Endothelial cell of umbilical vein (primary cell): ENCODE results near the gene PRR36. TPM values are rescaled to one million over a fixed set of nuclear protein-coding genes. Genes with fewer than 3 reads are reported as not detected.

Experiments
- BruUV-seq: library from RNA; stranded (reverse); fragments of 400-500 nt; replicated peaks from 2 replicates; lab custom pipeline; 2021; lab: Mats Ljungman, UMichigan
- CTCF ChIA-PET: fragments of 300-600, 350-600 bp; sonication (Branson Sonifier 250); formaldehyde crosslinking; loops from one replicate; lab custom pipeline; 2021; ENCODE audit warnings: antibody characterized with exemption, inconsistent platforms; lab: Charles Lee
- POLR2A ChIA-PET: fragments of 300-600, 350-600 bp; sonication (Branson Sonifier 250); formaldehyde crosslinking; loops from one replicate; lab custom pipeline; 2021; ENCODE audit warnings: antibody characterized with exemption, inconsistent platforms; lab: Charles Lee
- DNase-seq: peaks from one replicate; pipeline ENCODE4 v3.0.0-alpha.2; 2011; ENCODE audit warnings: low read depth, low spot score
- FAIRE-seq: peaks from 2 replicates; lab custom pipeline; 2011; peaks lifted over from hg19 to GRCh38; lab: Jason Lieb, UNC
- H2AFZ ChIP-seq: 2 replicates; pipeline ENCODE4 v1.6.0; 2012; ENCODE audit warnings: low read depth, low read length, control low read depth, inconsistent platforms
- H3K27ac ChIP-seq: 2 replicates; pipeline ENCODE4 v1.5.1; 2011; ENCODE audit warnings: low read depth, mild to moderate bottlenecking, control low read depth, low read length, moderate library complexity; ENCODE audit not compliant: insufficient read depth
- H3K27me3 ChIP-seq, 2 experiments: 2 replicates each; pipeline versions ENCODE4 v1.6.0 to v1.6.1; 2011; ENCODE audit warnings: low read length in 2 of 2, mixed read lengths in 1 of 2; ENCODE audit not compliant: control insufficient read depth in 2 of 2, insufficient read depth in 2 of 2
- H3K36me3 ChIP-seq, 2 experiments: 2 replicates in 1 of 2; 3 replicates in 1 of 2; pipeline ENCODE4 v1.5.1; 2011; ENCODE audit warnings: low read length in 2 of 2, mild to moderate bottlenecking in 1 of 2, moderate library complexity in 1 of 2; ENCODE audit not compliant: control insufficient read depth in 2 of 2, insufficient read depth in 2 of 2; ENCODE audit errors: extremely low read depth in 1 of 2
- H3K4me1 ChIP-seq: 3 replicates; pipeline ENCODE4 v1.5.1; 2011; ENCODE audit warnings: mild to moderate bottlenecking, low read length; ENCODE audit not compliant: control insufficient read depth, insufficient read depth; ENCODE audit errors: extremely low read depth
- H3K4me2 ChIP-seq: 2 replicates; pipeline ENCODE4 v1.6.1; 2011; ENCODE audit warnings: low read length, control low read depth, mixed read lengths; ENCODE audit not compliant: insufficient read depth
- H3K4me3 ChIP-seq, 3 experiments: fragments of 200-600 bp in 1 of 3; sonication (generic), shearing (Covaris generic) in 1 of 3; replicated peaks in 1 of 3; 2 replicates each; pipeline ENCODE4 v1.5.1; 2011 to 2016; ENCODE audit warnings: control low read depth in 3 of 3, low read length in 3 of 3, mild to moderate bottlenecking in 2 of 3, inconsistent platforms in 1 of 3, low read depth in 1 of 3, moderate library complexity in 1 of 3; ENCODE audit not compliant: insufficient read depth in 1 of 3
- H3K79me2 ChIP-seq: 2 replicates; pipeline ENCODE4 v1.6.0; 2012; ENCODE audit warnings: low read length, inconsistent platforms; ENCODE audit not compliant: control insufficient read depth, insufficient read depth
- H3K9ac ChIP-seq: replicated peaks from 2 replicates; pipeline ENCODE3; 2011; ENCODE audit warnings: low read length, control low read depth; ENCODE audit not compliant: insufficient read depth; ENCODE audit errors: extremely low read depth
- H3K9me1 ChIP-seq: replicated peaks from 3 replicates; pipeline ENCODE4 v1.6.0; 2011; ENCODE audit warnings: mild to moderate bottlenecking, low read length; ENCODE audit not compliant: control insufficient read depth, insufficient read depth; ENCODE audit errors: extremely low read depth
- H3K9me3 ChIP-seq: replicated peaks from 2 replicates; pipeline ENCODE4 v1.5.1; 2012; ENCODE audit warnings: low read length, inconsistent platforms; ENCODE audit not compliant: control insufficient read depth, insufficient read depth
- H4K20me1 ChIP-seq: replicated peaks from 2 replicates; pipeline ENCODE3; 2011; ENCODE audit warnings: mild to moderate bottlenecking, low read length; ENCODE audit not compliant: control insufficient read depth, insufficient read depth; ENCODE audit errors: extremely low read depth
- CTCF ChIP-seq, 2 donors: IDR thresholded peaks; 1 replicate in 1 of 2; 2 replicates in 1 of 2; pipeline ENCODE4 v1.5.1; 2011; ENCODE audit warnings: low read length in 2 of 2, mild to moderate bottlenecking in 2 of 2, moderate library complexity in 2 of 2, control low read depth in 1 of 2, inconsistent platforms in 1 of 2, low read depth in 1 of 2; ENCODE audit not compliant: insufficient read depth in 1 of 2; ENCODE audit errors: extremely low read depth in 1 of 2
- EZH2 ChIP-seq: IDR thresholded peaks from 2 replicates; pipeline ENCODE4 v1.6.1; 2012; ENCODE audit warnings: borderline replicate concordance, low read depth, mild to moderate bottlenecking, moderate library complexity, low read length, inconsistent platforms; ENCODE audit not compliant: severe bottlenecking
- FOS ChIP-seq: IDR thresholded peaks from 2 replicates; pipeline ENCODE4 v1.6.1; 2011; ENCODE audit warnings: mild to moderate bottlenecking, low read length, moderate library complexity, borderline replicate concordance; ENCODE audit not compliant: insufficient read depth
- GATA2 ChIP-seq: IDR thresholded peaks from 2 replicates; pipeline ENCODE4 v1.7.0; 2011; ENCODE audit warnings: low read depth, mild to moderate bottlenecking, moderate library complexity, mixed read lengths, low read length; ENCODE audit not compliant: insufficient read length, insufficient read depth
- JUN ChIP-seq: IDR thresholded peaks from 2 replicates; pipeline ENCODE4 v1.6.1; 2011; ENCODE audit warnings: borderline replicate concordance, low read depth; ENCODE audit not compliant: insufficient read length, insufficient read depth
- MYC ChIP-seq: IDR thresholded peaks from one replicate; pipeline ENCODE4 v1.6.1; 2011; ENCODE audit warnings: mild to moderate bottlenecking, low read depth, low read length
- POLR2A ChIP-seq: IDR thresholded peaks from 2 replicates; pipeline ENCODE4 v1.6.1; 2012; ENCODE audit warnings: low read depth, mild to moderate bottlenecking, control low read depth, low read length
- POLR2AphosphoS5 ChIP-seq: IDR thresholded peaks from 2 replicates; pipeline ENCODE4 v1.6.1; 2012; ENCODE audit warnings: low read depth, mild to moderate bottlenecking, control low read depth, low read length, moderate library complexity; ENCODE audit not compliant: insufficient read depth
- dilution Hi-C: fragments of 300-500 bp; cut with MboI; formaldehyde crosslinking; loops from one replicate; pipeline ENCODE4 v1.15.0; 2019; ENCODE audit warnings: low sequenced_read_pairs; ENCODE audit not compliant: extremely low pct_ligation_motif_present
- intact Hi-C: fragments of 100-400 bp; cut with micrococcal nuclease; formaldehyde crosslinking; loops from one replicate; pipeline ENCODE4 v1.10.0; 2022
- polyA plus RNA-seq, 4 experiments: library from polyadenylated mRNA; depleted of rRNA in 3 of 4; stranded (reverse) in 3 of 4; unstranded in 1 of 4; fragments of >200 nt; gene quantifications; 2 replicates each; pipeline versions ENCODE4 v1.2.1 to v1.2.3, GENCODE V29; 2011 to 2012; ENCODE audit warnings: missing spikeins in 1 of 4
- total RNA-seq: library from RNA; stranded (reverse); gene quantifications from 2 replicates; pipeline ENCODE4 v1.2.3, GENCODE V29; 2021
- TF ChIP-seq, protein P1 (sequence below): IDR thresholded peaks from 2 replicates; pipeline ENCODE4 v1.6.1; 2011; ENCODE audit not compliant: insufficient read depth, insufficient read length

Gene PRR36
- total and polyA plus RNA-seq, 2 donors (not counting 3 experiments of a cell fraction or from before 2014, with no cell fraction given), result not detected

DNA sequence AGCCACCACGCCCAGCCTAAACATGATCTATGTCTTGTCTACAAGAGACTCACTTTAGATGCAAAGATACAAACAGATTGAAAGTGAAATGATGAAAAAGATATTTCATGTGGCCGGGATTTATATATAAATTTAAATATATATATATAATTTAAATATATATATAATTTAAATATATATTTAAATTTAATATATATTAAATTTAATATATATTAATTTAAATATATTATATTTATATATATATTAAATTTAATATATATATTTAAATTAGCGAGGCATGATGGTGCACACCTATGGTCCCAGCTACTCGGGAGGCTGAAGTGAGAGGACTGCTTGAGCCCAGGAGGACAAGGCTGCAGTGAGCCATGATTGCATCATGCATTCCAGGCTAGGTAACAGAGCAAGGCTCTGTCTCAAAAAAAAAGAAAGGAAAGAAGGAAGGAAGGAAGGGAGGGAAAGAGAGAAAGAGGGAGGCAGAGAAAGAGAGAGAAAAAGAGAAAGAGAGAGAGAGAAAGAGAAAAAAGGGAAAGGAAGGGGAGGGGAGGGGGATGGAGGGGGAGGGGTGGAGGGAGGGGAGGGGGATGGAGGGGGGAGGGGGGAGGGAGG lies 51.2 kb downstream of the PRR36 start:
- dilution Hi-C loops, result no loop called here
- POLR2A ChIA-PET, result no interaction called here
- BruUV-seq, result no TSS peak

More for the DNA sequence above, 51.2 kb downstream of the PRR36 start:
- H3K36me3 ChIP-seq, result no peaks in the 10 kb centered on the region
- H2AFZ ChIP-seq, result no peak overlapping the region
- H3K4me1 ChIP-seq, result no peaks in the 10 kb centered on the region
- H3K27me3 ChIP-seq, result peaks cover 0 to 3% of the 10 kb centered on the region in 2 experiments
- CTCF ChIA-PET, result no interaction called here
- no peak overlapping the region for H3K4me3 ChIP-seq
- H3K9me1 ChIP-seq, result no peaks in the 10 kb centered on the region
- no peak for FAIRE-seq
- intact Hi-C loops, result no loop called here
- H3K9me3 ChIP-seq, result no peaks in the 10 kb centered on the region
- no peaks in the 10 kb centered on the region for H3K79me2 ChIP-seq
- no peak overlapping the region for H3K27ac ChIP-seq
- DNase-seq, result no peak
- TF ChIP-seq FOS, result no peak
- no peak for TF ChIP-seq GATA2
- no peak for TF ChIP-seq POLR2AphosphoS5
- no peak for TF ChIP-seq CTCF (IDR thresholded peaks at IDR 0.05; ENCODE audit: extremely low read depth in 1 of 2, insufficient read depth in 1 of 2, low read depth in 1 of 2, low read length in 2 of 2)
- TF ChIP-seq, protein P1, sequence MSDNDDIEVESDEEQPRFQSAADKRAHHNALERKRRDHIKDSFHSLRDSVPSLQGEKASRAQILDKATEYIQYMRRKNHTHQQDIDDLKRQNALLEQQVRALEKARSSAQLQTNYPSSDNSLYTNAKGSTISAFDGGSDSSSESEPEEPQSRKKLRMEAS, result no peak
- TF ChIP-seq EZH2, result no peak
- TF ChIP-seq JUN, result no peak
- TF ChIP-seq MYC, result no peak
- TF ChIP-seq POLR2A, result no peak
- H3K9ac ChIP-seq, result no peak overlapping the region
- no peak overlapping the region for H3K4me2 ChIP-seq
- no peaks in the 10 kb centered on the region for H4K20me1 ChIP-seq
